Glutamatergic neuron (in vitro differentiated cells): ENCODE measurements around the gene FCRL6. TPM values are rescaled to one million over a fixed set of nuclear protein-coding genes. Genes with fewer than 3 reads are reported as not detected.

ENCODE experiments used
- DNase-seq: peaks from one replicate; pipeline ENCODE4 v3.0.0; 2022
- H3K27ac Mint-ChIP-seq: one replicate; pipeline ENCODE4 v1.8.0; 2020; ENCODE audit warnings: mild to moderate bottlenecking, mixed read lengths, inconsistent platforms; ENCODE audit not compliant: unreplicated experiment
- H3K27me3 Mint-ChIP-seq: one replicate; pipeline ENCODE4 v1.8.0; 2020; ENCODE audit warnings: mild to moderate bottlenecking, moderate library complexity, mixed read lengths, inconsistent platforms; ENCODE audit not compliant: unreplicated experiment
- H3K36me3 Mint-ChIP-seq: one replicate; pipeline ENCODE4 v1.8.0; 2020; ENCODE audit warnings: mild to moderate bottlenecking, mixed read lengths, inconsistent platforms; ENCODE audit not compliant: unreplicated experiment
- H3K4me1 Mint-ChIP-seq: one replicate; pipeline ENCODE4 v1.8.0; 2020; ENCODE audit warnings: mild to moderate bottlenecking, low read depth, mixed read lengths, inconsistent platforms; ENCODE audit not compliant: unreplicated experiment
- H3K4me3 Mint-ChIP-seq: one replicate; pipeline ENCODE4 v1.8.0; 2020; ENCODE audit warnings: mild to moderate bottlenecking, mixed read lengths, inconsistent platforms; ENCODE audit not compliant: unreplicated experiment
- H3K9me3 Mint-ChIP-seq: one replicate; pipeline ENCODE4 v1.8.0; 2020; ENCODE audit warnings: mild to moderate bottlenecking, moderate library complexity, mixed read lengths, inconsistent platforms; ENCODE audit not compliant: unreplicated experiment
- CTCF ChIP-seq: fragments of 200-600 bp; sonication (generic); IDR thresholded peaks from one replicate; pipeline ENCODE4 v1.5.0; 2021; ENCODE audit not compliant: partially characterized antibody, unreplicated experiment
- long read RNA-seq: library from polyadenylated mRNA; unstranded; transcript quantifications from one replicate; pipeline ENCODE4 v2.0.0, GENCODE V29; 2020; ENCODE audit not compliant: unreplicated experiment
- total RNA-seq: library from RNA; stranded (reverse); fragmentation: NEBNext Ultra II Directional; extraction: Animal tissue kit (Norgen Biotek cat#: 25700); gene quantifications from one replicate; pipeline ENCODE4 v1.2.1, GENCODE V29; 2021; ENCODE audit not compliant: unreplicated experiment

Gene FCRL6
- total RNA-seq, result not detected
- long read RNA-seq, result 0 reads

GRCh38 chr1:159802111-159802510 is at the start of gene FCRL6:
FCRL6 (plus strand) TSS chr1:159802360; CDS start chr1:159802425, 65 bp downstream.
- H3K4me3 Mint-ChIP-seq, result no peak within 1 kb of the TSS
- H3K27me3 Mint-ChIP-seq, result peaks cover 6% of the 10 kb centered on the region
- H3K4me1 Mint-ChIP-seq, result peaks cover 4% of the 10 kb centered on the region
- H3K27ac Mint-ChIP-seq, result no peak within 1 kb of the TSS
- peaks cover 2% of the 10 kb centered on the region for H3K9me3 Mint-ChIP-seq
- no peak for TF ChIP-seq CTCF
- H3K36me3 Mint-ChIP-seq, result peaks cover 2% of the 10 kb centered on the region
- DNase-seq, result no peak

- TF ChIP-seq CTCF, result no peak
- Mint-ChIP-seq H3K4me1 (no peaks in the 10 kb centered on the region), H3K27ac (no peak overlapping the region), H3K9me3 (no peaks in the 10 kb centered on the region), H3K27me3 (no peaks in the 10 kb centered on the region), H3K4me3 (no peak overlapping the region), H3K36me3 (no peaks in the 10 kb centered on the region)
- no peak for DNase-seq
These were observed 48.8 kb upstream of the FCRL6 start for GRCh38 chr1:159753386-159753785.

GRCh38 chr1:159755451-159756007 is 46.6 kb upstream of the FCRL6 start:
- no peak overlapping the region for H3K4me3 Mint-ChIP-seq
- H3K27ac Mint-ChIP-seq, result no peak overlapping the region
- H3K36me3 Mint-ChIP-seq, result no peaks in the 10 kb centered on the region
- DNase-seq, result no peak
- H3K4me1 Mint-ChIP-seq, result no peaks in the 10 kb centered on the region
- no peak for TF ChIP-seq CTCF
- no peaks in the 10 kb centered on the region for H3K9me3 Mint-ChIP-seq
- no peaks in the 10 kb centered on the region for H3K27me3 Mint-ChIP-seq

- no peaks in the 10 kb centered on the region for H3K27me3 Mint-ChIP-seq
- H3K4me1 Mint-ChIP-seq, result no peaks in the 10 kb centered on the region
- H3K27ac Mint-ChIP-seq, result no peak overlapping the region
- TF ChIP-seq CTCF, result no peak
- H3K36me3 Mint-ChIP-seq, result no peaks in the 10 kb centered on the region
- DNase-seq, result no peak
- H3K4me3 Mint-ChIP-seq, result no peak overlapping the region
- no peaks in the 10 kb centered on the region for H3K9me3 Mint-ChIP-seq
These were observed 45.8 kb upstream of the FCRL6 start for GRCh38 chr1:159756397-159756796.

GRCh38 chr1:159763686-159764085 is 38.5 kb upstream of the FCRL6 start:
- H3K27ac Mint-ChIP-seq, result no peak overlapping the region
- DNase-seq, result no peak
- no peaks in the 10 kb centered on the region for H3K36me3 Mint-ChIP-seq
- H3K4me3 Mint-ChIP-seq, result no peak overlapping the region
- no peak for TF ChIP-seq CTCF
- no peaks in the 10 kb centered on the region for H3K4me1 Mint-ChIP-seq
- no peaks in the 10 kb centered on the region for H3K27me3 Mint-ChIP-seq
- no peaks in the 10 kb centered on the region for H3K9me3 Mint-ChIP-seq
